ENCODE results near the gene BCL2. TPM values are rescaled to one million over a fixed set of nuclear protein-coding genes. Genes with fewer than 3 reads are reported as not detected.
"Not testable (repeated sequence)": the region's sequence is repeated elsewhere in the genome, so short reads cannot be mapped to it uniquely, and the experiment has no call there.

Gene BCL2
- total RNA-seq, 4 donors from 2014 or later: 16.1 to 61.1 (median 36.9) TPM

DNA sequence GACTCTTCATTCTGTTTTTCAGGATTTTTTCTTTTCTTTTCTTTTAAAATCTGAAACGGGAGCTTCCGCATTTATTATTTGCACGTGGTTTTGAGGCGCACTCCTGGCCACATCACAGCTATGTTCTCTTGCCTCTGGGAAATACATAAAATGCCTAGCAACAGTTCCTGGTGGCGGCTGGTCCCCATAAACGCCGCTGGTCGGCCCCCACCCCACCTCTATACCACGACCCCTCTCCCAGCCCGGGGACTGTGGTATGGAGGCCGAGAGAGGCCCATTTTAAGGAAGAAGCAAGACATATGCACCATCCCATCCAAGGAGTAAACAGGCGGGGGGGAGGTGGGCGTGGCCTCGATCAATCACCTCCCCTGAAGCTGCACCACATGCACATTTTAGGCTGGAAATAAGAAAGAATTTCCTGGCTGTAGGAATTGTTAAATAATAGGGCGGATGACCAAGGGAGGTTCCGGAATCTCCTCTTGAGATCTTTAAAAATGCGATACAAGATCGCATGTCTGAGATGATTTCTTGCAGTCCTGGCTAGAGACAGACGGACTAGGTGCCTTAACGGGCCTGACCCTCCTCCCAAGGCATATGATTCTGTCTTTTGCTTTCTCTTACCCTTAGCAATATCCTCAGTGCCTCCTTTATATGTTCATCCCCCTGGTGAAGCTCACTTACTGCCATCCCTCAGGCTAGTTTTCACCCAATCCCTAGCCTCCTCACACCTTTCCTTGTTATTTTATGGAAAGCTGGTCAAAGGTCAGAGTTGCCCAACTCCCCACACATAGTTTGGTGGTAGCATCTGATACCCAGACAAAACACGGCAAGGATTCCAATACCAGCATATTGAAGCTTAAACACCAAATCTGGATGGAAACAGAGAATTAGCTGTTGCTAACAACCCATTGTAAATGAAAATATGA lies 82.4 kb downstream of the BCL2 start:
- TF ChIP-seq, protein P1, sequence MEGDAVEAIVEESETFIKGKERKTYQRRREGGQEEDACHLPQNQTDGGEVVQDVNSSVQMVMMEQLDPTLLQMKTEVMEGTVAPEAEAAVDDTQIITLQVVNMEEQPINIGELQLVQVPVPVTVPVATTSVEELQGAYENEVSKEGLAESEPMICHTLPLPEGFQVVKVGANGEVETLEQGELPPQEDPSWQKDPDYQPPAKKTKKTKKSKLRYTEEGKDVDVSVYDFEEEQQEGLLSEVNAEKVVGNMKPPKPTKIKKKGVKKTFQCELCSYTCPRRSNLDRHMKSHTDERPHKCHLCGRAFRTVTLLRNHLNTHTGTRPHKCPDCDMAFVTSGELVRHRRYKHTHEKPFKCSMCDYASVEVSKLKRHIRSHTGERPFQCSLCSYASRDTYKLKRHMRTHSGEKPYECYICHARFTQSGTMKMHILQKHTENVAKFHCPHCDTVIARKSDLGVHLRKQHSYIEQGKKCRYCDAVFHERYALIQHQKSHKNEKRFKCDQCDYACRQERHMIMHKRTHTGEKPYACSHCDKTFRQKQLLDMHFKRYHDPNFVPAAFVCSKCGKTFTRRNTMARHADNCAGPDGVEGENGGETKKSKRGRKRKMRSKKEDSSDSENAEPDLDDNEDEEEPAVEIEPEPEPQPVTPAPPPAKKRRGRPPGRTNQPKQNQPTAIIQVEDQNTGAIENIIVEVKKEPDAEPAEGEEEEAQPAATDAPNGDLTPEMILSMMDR (IDR thresholded peaks at IDR 0.05): no peak
- TF ChIP-seq POLR2A (IDR thresholded peaks at IDR 0.05): no peak
- Histone ChIP-seq H3K9me3 (no peaks in the 10 kb centered on the region), H3K27ac (peak overlapping the region; percentile 90 to 93), H3K4me3 (peak overlapping the region in 1 of 2 donors; percentile 1), H3K36me3 (no peaks in the 10 kb centered on the region), H3K27me3 (no peaks in the 10 kb centered on the region), H3K4me1 (peaks cover 4% of the 10 kb centered on the region in 2 donors)
- intact Hi-C loops (cut with DNase I; ENCODE audit: low total_unique reads): no loop called here
- DNase-seq: peak; percentile 60 to 64

DNA sequence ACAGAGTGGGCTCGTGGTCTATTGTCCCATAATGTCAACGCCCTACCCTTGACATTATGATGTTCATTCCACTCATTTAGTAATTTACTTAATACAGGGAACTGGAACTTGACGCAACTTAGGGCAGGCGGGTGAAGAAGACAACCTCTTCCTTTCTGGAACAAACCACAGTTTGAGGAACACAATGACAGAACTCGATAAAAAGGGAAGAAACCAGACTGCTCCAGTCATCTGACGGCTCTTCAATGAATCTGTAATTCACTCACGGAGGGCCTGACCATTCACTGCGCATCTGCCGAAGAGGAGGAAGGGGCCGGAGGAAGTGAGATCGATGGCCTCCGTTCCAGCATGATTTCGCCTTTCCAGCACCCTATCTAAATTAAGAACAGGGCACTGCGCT lies 83.2 kb downstream of the BCL2 start:
- H3K9me3 ChIP-seq: no peaks in the 10 kb centered on the region
- H3K4me1 ChIP-seq: peaks cover 4% of the 10 kb centered on the region in 2 donors
- no peak for TF ChIP-seq POLR2A (IDR thresholded peaks at IDR 0.05)
- TF ChIP-seq, protein P1 (IDR thresholded peaks at IDR 0.05): no peak
- no peaks in the 10 kb centered on the region for H3K36me3 ChIP-seq
- no peaks in the 10 kb centered on the region for H3K27me3 ChIP-seq
- no peak for DNase-seq
- no peak overlapping the region for H3K4me3 ChIP-seq
- intact Hi-C loops (cut with DNase I; ENCODE audit: low total_unique reads): no loop called here
- H3K27ac ChIP-seq: peak overlapping the region; percentile 90 to 93

DNA sequence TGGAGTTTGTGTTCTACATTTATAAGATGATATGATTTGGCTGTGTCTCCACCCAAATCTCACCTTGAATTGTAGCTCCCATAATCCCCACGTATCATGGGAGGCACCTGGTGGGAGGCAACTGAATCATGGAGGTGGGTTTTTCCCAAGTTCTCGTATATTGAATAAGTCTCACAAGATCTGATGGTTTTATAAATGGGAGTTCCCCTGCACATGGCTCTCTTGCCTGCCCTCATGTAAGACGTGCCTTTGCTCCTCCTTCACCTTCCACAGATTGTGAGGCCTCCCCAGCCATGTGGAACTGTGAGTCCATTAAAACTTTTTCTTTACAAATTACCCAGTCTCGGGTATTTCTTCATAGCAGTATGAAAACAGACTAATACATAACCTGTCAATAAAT lies 83.6 kb downstream of the BCL2 start:
- DNase-seq; H3K36me3 ChIP-seq; H3K4me3 ChIP-seq; H3K4me1 ChIP-seq; intact Hi-C loops (cut with DNase I; ENCODE audit: low total_unique reads); H3K27me3 ChIP-seq; H3K9me3 ChIP-seq: not testable (repeated sequence)
- peak overlapping the region; percentile 90 to 93 for H3K27ac ChIP-seq

DNA sequence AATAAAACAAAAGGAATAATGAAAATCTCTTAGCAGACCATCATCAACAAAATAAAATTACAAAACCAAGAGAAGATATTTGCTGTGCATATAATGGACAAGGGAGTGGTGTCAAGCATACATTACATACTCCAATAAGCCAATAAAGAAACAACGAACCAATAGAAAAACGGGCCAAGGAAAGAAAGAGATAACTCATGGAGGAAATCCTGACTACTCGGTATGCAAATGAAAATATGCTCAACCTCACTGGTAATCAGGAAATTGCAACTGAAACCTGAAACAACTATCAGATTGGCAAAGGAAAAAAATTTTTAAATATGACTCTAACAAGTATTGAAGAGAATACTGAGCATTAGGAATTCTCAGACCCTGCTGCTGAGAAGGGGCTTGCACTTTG lies 84.7 kb downstream of the BCL2 start:
- no peak overlapping the region for H3K4me3 ChIP-seq
- H3K36me3 ChIP-seq: no peaks in the 10 kb centered on the region
- DNase-seq: no peak
- peak overlapping the region; percentile 27 to 93 for H3K27ac ChIP-seq
- intact Hi-C loops (cut with DNase I; ENCODE audit: low total_unique reads): no loop called here
- H3K4me1 ChIP-seq: peaks cover 1 to 8% of the 10 kb centered on the region in 2 donors
- TF ChIP-seq POLR2A (IDR thresholded peaks at IDR 0.05): no peak
- TF ChIP-seq, protein P1 (IDR thresholded peaks at IDR 0.05): no peak
- H3K9me3 ChIP-seq: no peaks in the 10 kb centered on the region
- H3K27me3 ChIP-seq: no peaks in the 10 kb centered on the region

DNA sequence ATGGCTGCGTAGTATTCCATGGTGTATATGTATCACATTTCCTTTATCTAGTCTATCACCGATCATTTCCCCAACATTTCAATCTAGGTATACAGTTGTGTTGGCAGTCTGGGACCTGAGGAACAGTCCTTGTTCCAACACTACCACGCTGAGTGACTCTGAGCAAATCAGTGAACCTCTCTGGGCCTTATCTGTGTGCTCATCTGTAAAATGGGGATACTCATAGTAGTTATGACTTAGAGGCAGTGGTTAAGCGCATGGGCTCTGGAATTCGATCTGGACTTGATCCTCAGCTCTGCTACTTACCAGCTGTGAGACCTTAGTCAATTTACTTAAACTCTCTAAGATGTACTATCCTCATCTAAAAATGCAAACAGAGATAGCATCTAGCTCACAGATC lies 85.1 kb downstream of the BCL2 start:
- no peak overlapping the region for H3K4me3 ChIP-seq
- H3K27ac ChIP-seq: peak overlapping the region; percentile 27 to 93
- intact Hi-C loops (cut with DNase I; ENCODE audit: low total_unique reads): no loop called here
- H3K9me3 ChIP-seq: no peaks in the 10 kb centered on the region
- H3K4me1 ChIP-seq: peaks cover 0 to 8% of the 10 kb centered on the region in 2 donors
- no peaks in the 10 kb centered on the region for H3K36me3 ChIP-seq
- H3K27me3 ChIP-seq: no peaks in the 10 kb centered on the region
- TF ChIP-seq, protein P1 (IDR thresholded peaks at IDR 0.05): no peak
- TF ChIP-seq POLR2A (IDR thresholded peaks at IDR 0.05): no peak
- DNase-seq: no peak
